CD4-positive, alpha-beta T cell (primary cell): ENCODE measurements around the gene MBNL2. TPM values are rescaled to one million over a fixed set of nuclear protein-coding genes. Genes with fewer than 3 reads are reported as not detected.

Source experiments
- ATAC-seq: fragments of 200-7000 bp; cut with Tn5 transposase; one replicate; pipeline ENCODE4 v1.10.0; 2022; ENCODE audit warnings: mild to moderate bottlenecking; ENCODE audit not compliant: poor library complexity
- CTCF ChIA-PET: fragments of 350-600 bp; sonication (Branson Sonifier 250); formaldehyde crosslinking; loops from one replicate; lab custom pipeline; 2021; ENCODE audit warnings: antibody characterized with exemption, inconsistent platforms; lab: Charles Lee
- POLR2A ChIA-PET: fragments of 350-600 bp; sonication (Branson Sonifier 250); formaldehyde crosslinking; loops from one replicate; lab custom pipeline; 2021; ENCODE audit warnings: antibody characterized with exemption, inconsistent platforms; lab: Charles Lee
- DNase-seq, 14 experiments: peaks; one replicate each; pipeline ENCODE4 v3.0.0-alpha.2; 2013 to 2020; ENCODE audit warnings: mixed read lengths in 2 of 14
- H3K27ac ChIP-seq, 2 donors: one replicate each; pipeline versions ENCODE4 v1.5.1 to v1.7.0; 2013; ENCODE audit warnings: low read length in 2 of 2, low read depth in 1 of 2, mild to moderate bottlenecking in 1 of 2
- H3K27me3 ChIP-seq, 2 experiments: 1 replicate in 1 of 2; 2 replicates in 1 of 2; pipeline versions ENCODE4 v1.6.1 to v1.7.0; 2013; ENCODE audit warnings: low read length in 2 of 2, control low read depth in 1 of 2, mild to moderate bottlenecking in 1 of 2, moderate library complexity in 1 of 2; ENCODE audit not compliant: insufficient read depth in 2 of 2, control insufficient read depth in 1 of 2
- H3K36me3 ChIP-seq: one replicate; pipeline ENCODE4 v1.6.1; 2013; ENCODE audit warnings: low read length, control low read depth; ENCODE audit not compliant: insufficient read depth
- H3K4me1 ChIP-seq: one replicate; pipeline ENCODE4 v1.6.1; 2013; ENCODE audit warnings: low read length, control low read depth; ENCODE audit not compliant: insufficient read depth
- H3K4me3 ChIP-seq: one replicate; pipeline ENCODE4 v1.5.1; 2013; ENCODE audit warnings: mild to moderate bottlenecking, low read length, moderate library complexity
- H3K9me3 ChIP-seq, 2 experiments: 1 replicate in 1 of 2; 2 replicates in 1 of 2; pipeline versions ENCODE4 v1.6.1 to v1.7.0; 2013; ENCODE audit warnings: low read length in 2 of 2, mild to moderate bottlenecking in 2 of 2, control low read depth in 1 of 2, moderate library complexity in 1 of 2; ENCODE audit not compliant: control insufficient read depth in 1 of 2, insufficient read depth in 1 of 2
- H3K27ac Mint-ChIP-seq: one replicate; pipeline ENCODE4 v1.8.0; 2020; ENCODE audit warnings: mixed read lengths
- H3K27me3 Mint-ChIP-seq: one replicate; pipeline ENCODE4 v1.8.0; 2021; ENCODE audit warnings: mixed read lengths
- H3K36me3 Mint-ChIP-seq: one replicate; pipeline ENCODE4 v1.8.0; 2021; ENCODE audit warnings: low read depth, mixed read lengths
- H3K4me1 Mint-ChIP-seq: one replicate; pipeline ENCODE4 v1.8.0; 2021; ENCODE audit warnings: low read depth, mixed read lengths
- H3K4me3 Mint-ChIP-seq: one replicate; pipeline ENCODE4 v1.8.0; 2020; ENCODE audit warnings: mild to moderate bottlenecking, mixed read lengths
- H3K9me3 Mint-ChIP-seq: one replicate; pipeline ENCODE4 v1.8.0; 2020; ENCODE audit warnings: mixed read lengths
- intact Hi-C, 2 experiments: fragments of 100-400 bp; cut with DNase I in 1 of 2; cut with micrococcal nuclease in 1 of 2; formaldehyde crosslinking; loops; one replicate each; pipeline versions ENCODE4 v1.15.1 to v1.9.0; 2023 to 2025; cut with DNase I, micrococcal nuclease
- total RNA-seq, 174 experiments: library from RNA in 2 of 174; stranded (reverse) in 2 of 174; gene quantifications; one replicate each; pipeline ENCODE4 v1.2.3 and lab custom pipeline; 2021 to 2026
- TF ChIP-seq, protein P1 (sequence below): fragments of 200-600 bp; IDR thresholded peaks from one replicate; pipeline ENCODE4 v1.8.0; 2022; ENCODE audit warnings: antibody characterized with exemption, mild to moderate bottlenecking

Gene MBNL2
- total RNA-seq, 2 experiments from 2014 or later: 35.9 to 36.0 TPM

GRCh38 chr13:97211300-97211699 lies 10.8 kb upstream of the MBNL2 start:
- ChIA-PET CTCF (interaction anchor here (1.0 to 1.5 kb wide), 4 partner anchors 10 to 101 kb away, joined by 3 to 5 read pairs (median 4); partner anchors contain the start of gene MBNL2), POLR2A (interaction anchor here (2.2 to 4.0 kb wide), 3 partner anchors 12 to 222 kb away, joined by 10 to 42 read pairs (median 15); partner anchors contain the start of genes MBNL2 and RAP2A)
- Histone ChIP-seq H3K4me3 (no peak overlapping the region), H3K27me3 (no peaks in the 10 kb centered on the region), H3K4me1 (peaks cover 23% of the 10 kb centered on the region), H3K9me3 (no peaks in the 10 kb centered on the region), H3K27ac (no peak overlapping the region), H3K36me3 (no peaks in the 10 kb centered on the region)
- Mint-ChIP-seq H3K27me3 (no peaks in the 10 kb centered on the region), H3K36me3 (no peaks in the 10 kb centered on the region), H3K9me3 (no peaks in the 10 kb centered on the region), H3K4me1 (peaks cover 75% of the 10 kb centered on the region), H3K27ac (no peak overlapping the region), H3K4me3 (no peak overlapping the region)
- intact Hi-C loops: loop anchor here in 1 of 2 experiments (2.0 kb wide), 1 partner anchor 14 kb away; no protein-coding TSS in a partner anchor
- ATAC-seq: no peak
- DNase-seq: no peak
- TF ChIP-seq, protein P1, sequence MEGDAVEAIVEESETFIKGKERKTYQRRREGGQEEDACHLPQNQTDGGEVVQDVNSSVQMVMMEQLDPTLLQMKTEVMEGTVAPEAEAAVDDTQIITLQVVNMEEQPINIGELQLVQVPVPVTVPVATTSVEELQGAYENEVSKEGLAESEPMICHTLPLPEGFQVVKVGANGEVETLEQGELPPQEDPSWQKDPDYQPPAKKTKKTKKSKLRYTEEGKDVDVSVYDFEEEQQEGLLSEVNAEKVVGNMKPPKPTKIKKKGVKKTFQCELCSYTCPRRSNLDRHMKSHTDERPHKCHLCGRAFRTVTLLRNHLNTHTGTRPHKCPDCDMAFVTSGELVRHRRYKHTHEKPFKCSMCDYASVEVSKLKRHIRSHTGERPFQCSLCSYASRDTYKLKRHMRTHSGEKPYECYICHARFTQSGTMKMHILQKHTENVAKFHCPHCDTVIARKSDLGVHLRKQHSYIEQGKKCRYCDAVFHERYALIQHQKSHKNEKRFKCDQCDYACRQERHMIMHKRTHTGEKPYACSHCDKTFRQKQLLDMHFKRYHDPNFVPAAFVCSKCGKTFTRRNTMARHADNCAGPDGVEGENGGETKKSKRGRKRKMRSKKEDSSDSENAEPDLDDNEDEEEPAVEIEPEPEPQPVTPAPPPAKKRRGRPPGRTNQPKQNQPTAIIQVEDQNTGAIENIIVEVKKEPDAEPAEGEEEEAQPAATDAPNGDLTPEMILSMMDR: no peak

DNA sequence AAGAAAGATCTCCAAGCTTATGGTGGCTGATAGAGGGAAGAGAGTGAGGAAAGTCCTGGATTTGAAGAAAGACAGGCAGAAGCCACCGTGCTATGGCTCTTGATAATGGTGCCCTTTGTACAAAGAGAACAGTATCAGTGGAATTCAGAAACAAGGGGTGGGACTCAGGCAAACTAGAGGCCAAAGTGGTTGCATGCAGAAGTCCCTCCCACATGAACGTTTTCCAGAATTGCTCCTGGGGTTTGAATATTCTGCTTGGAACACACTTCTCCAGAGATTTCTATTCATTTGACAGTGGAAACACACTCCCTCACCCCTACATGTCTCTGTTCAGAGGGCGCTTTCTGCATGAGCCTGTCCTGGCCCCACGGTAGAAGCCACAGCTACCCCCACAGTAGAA lies 10.1 kb upstream of the MBNL2 start:
- Mint-ChIP-seq H3K27ac (no peak overlapping the region), H3K27me3 (no peaks in the 10 kb centered on the region), H3K4me3 (no peak overlapping the region), H3K4me1 (peaks cover 79% of the 10 kb centered on the region), H3K36me3 (no peaks in the 10 kb centered on the region), H3K9me3 (no peaks in the 10 kb centered on the region)
- ATAC-seq (no peak), DNase-seq (no peak)
- TF ChIP-seq, protein P1: no peak
- peaks cover 23% of the 10 kb centered on the region for H3K4me1 ChIP-seq
- ChIA-PET CTCF (interaction anchor here (0.6 to 1.2 kb wide), 3 partner anchors 11 to 148 kb away, joined by 3 to 5 read pairs (median 3); no protein-coding TSS in a partner anchor), POLR2A (interaction anchor here (2.5 to 4.0 kb wide), 2 partner anchors 11 to 221 kb away, joined by 15 to 42 read pairs; partner anchors contain the start of genes MBNL2 and RAP2A)
- no peaks in the 10 kb centered on the region for H3K27me3 ChIP-seq
- no peaks in the 10 kb centered on the region for H3K9me3 ChIP-seq
- intact Hi-C loops: no loop called here
- H3K27ac ChIP-seq: no peak overlapping the region
- no peaks in the 10 kb centered on the region for H3K36me3 ChIP-seq
- no peak overlapping the region for H3K4me3 ChIP-seq

- TF ChIP-seq, protein P1: no peak
- DNase-seq (no peak), ATAC-seq (no peak)
- CTCF ChIA-PET: interaction anchor here (0.6 kb wide), 2 partner anchors 103 to 147 kb away, joined by 3 read pairs; no protein-coding TSS in a partner anchor
- Mint-ChIP-seq H3K36me3 (no peaks in the 10 kb centered on the region), H3K4me3 (no peak overlapping the region), H3K9me3 (no peaks in the 10 kb centered on the region), H3K27ac (no peak overlapping the region), H3K27me3 (no peaks in the 10 kb centered on the region), H3K4me1 (peaks cover 79% of the 10 kb centered on the region)
- no peak overlapping the region for H3K27ac ChIP-seq
- no peaks in the 10 kb centered on the region for H3K27me3 ChIP-seq
- POLR2A ChIA-PET: interaction anchor here (4.0 kb wide), 1 partner anchor 221 kb away, joined by 15 read pairs; the partner anchor contains the start of gene RAP2A
- intact Hi-C loops: no loop called here
- peaks cover 23% of the 10 kb centered on the region for H3K4me1 ChIP-seq
- H3K4me3 ChIP-seq: no peak overlapping the region
- H3K36me3 ChIP-seq: no peaks in the 10 kb centered on the region
- H3K9me3 ChIP-seq: no peaks in the 10 kb centered on the region
Observed at GRCh38 chr13:97212601-97213040, 9.5 kb upstream of the MBNL2 start.
